GM12872 (cell line): Measurements from ENCODE around the gene BCL2L15.

Experiments
- TF ChIP-seq, protein P1 (sequence below): IDR thresholded peaks from 3 replicates; pipeline ENCODE4 v1.5.1; 2011; ENCODE audit warnings: low read depth, mild to moderate bottlenecking, low read length, moderate library complexity; ENCODE audit not compliant: insufficient read depth

BCL2L15 gene

DNA sequence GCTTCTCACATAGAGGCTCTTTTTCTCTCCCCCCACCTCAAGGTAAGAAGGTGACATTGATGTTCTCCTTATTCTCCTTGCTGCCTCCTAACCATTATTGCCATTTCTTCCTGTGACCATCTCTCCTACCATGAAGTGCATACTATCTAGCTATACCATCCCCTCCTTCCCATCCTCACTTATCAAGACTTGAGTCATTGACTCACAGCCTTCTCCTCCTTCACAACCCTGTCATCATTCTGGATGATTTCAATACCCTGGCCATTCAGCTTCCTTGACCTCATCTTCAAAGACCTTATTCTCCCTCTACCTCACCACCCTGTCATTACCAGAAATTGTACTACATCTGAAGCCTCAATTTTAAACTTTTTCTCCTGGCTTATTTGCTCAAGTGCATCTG lies 30.9 kb upstream of the BCL2L15 start:
- TF ChIP-seq, protein P1, sequence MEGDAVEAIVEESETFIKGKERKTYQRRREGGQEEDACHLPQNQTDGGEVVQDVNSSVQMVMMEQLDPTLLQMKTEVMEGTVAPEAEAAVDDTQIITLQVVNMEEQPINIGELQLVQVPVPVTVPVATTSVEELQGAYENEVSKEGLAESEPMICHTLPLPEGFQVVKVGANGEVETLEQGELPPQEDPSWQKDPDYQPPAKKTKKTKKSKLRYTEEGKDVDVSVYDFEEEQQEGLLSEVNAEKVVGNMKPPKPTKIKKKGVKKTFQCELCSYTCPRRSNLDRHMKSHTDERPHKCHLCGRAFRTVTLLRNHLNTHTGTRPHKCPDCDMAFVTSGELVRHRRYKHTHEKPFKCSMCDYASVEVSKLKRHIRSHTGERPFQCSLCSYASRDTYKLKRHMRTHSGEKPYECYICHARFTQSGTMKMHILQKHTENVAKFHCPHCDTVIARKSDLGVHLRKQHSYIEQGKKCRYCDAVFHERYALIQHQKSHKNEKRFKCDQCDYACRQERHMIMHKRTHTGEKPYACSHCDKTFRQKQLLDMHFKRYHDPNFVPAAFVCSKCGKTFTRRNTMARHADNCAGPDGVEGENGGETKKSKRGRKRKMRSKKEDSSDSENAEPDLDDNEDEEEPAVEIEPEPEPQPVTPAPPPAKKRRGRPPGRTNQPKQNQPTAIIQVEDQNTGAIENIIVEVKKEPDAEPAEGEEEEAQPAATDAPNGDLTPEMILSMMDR = no peak

DNA sequence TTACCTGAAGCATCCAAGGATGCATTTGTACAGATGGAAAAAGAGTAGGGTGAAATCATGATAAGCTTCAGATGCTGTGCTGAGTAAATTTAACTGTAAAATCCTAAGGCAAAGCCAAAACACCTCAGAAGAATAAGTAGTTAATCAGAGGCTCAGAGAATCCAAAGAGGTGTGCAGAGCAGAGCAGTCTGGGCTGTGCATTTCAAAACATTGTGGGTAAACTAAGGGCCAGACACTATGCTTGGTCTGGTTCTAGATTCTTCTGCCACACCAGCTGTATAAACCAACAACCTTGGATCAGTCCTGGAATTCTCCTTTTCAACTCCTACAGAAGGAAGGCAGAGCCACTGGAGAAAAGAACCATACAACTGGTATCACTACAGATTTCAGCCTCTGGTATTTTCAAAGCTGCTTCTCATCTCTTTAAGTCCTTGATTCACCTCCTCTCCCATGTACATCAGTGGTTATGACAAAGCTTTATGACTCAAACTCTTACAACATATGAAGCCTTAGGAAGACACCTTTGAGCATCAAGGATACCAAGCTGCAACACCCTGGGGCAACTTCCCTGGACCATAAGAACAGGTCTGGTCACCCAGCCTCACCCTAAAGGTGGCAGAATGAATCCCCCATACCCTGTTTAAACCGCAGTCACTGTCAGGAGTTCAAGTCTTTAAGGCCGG lies 30.2 kb upstream of the BCL2L15 start:
- TF ChIP-seq, protein P1 = no peak

DNA sequence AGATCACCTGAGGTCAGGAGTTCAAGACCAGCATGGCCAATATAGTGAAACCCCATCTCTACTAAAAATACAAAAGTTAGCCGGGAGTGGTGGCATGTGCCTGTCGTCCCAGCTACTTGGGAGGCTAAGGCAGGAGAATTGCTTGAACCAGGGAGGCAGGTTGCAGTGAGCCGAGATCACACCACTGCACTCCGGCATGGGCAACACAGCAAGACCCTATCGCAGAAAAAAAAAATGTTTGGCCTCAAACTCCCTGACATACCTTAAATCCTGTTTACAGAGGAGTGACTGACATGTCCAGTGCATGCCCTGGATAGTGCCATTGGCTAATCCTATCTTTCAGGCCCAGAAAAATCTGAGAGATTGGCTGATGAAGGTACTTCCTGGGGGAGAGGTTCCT lies 29.6 kb upstream of the BCL2L15 start:
- TF ChIP-seq, protein P1 = no peak

DNA sequence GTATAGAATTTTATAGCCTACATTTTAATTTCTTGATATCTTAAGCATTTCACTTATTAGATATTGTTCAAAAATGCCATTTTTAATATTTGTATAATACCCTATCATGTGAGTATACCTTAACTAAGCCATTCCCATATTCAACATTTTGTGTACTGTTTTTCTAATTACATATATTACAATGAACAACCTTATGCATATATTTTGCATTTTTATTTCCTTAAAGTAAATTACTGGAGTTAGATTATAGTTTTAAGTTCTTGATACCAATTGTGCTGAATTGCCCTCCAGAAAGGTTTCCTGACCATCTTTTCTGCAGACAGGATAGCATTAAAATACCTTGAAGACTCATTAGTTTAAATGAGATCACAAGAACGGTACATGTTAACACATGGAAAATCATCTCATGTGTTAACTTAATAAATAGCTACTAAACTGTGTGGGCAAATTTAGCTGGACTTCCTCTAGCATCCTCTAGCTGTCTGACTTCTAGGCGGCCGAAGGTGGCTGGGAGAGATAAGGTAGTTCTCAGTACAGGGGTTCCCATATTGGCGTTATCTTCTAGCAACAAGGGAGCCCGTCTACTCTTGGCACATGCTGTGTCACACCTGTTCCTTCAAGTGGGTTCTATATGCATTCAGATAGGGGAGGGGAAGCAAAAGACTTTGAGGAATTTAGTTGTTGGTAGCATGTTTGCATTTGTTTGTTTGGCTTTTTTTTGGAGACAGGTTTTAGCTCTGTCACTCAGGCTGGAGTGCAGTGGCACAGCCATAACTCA lies 26.7 kb upstream of the BCL2L15 start:
- TF ChIP-seq, protein P1 = no peak

DNA sequence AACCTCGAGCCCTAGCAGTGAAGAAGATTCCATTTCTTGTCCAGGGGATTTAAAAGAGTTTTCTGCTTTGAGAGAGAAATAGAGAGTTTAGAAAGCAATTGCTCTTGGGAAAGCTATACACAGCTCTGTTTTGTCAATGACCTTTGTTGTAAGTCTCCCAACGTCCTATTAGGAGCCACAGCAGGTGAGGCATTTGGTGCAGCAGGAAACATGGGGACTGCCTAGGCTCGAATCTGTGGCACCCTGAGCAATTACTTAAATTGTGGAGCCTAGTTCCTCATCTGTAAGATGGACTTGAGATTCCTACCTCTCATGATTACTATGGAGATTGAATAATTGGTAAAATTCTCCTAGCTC lies 25.9 kb upstream of the BCL2L15 start:
- TF ChIP-seq, protein P1 = no peak

DNA sequence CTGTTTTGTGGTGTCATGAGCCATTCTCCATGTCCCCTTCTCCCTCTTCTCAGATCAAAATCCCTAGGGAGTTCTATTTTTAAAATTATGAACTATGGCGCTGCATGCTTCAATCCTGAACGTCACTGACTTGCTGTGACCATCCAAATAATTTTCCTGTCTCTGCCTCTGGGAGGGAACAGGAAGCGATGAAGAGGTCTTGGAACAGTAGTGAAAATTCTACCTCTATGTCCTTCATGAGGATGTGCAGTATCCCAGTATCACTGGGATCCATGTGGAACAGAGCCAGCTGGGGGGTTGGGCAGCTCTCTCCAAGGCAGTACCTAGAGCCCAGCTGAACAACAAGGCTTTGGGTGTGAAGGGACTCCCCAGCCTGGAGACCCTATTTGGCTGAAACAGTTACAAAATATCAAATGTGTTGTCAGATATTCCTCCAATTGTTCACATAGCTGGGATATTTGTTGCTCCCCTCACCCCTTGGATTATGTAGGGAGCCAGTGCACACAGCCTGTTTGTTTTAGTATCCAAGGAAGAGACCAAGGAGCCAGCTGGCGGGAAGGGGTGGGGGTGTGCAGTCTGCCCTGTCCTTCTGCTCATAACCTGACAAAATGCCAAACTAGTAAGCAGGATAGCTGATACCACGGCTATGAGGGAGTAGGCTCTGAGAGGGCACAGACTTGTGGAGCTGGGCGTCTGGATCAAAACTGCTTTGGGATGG lies 25.4 kb upstream of the BCL2L15 start:
- TF ChIP-seq, protein P1 = no peak

DNA sequence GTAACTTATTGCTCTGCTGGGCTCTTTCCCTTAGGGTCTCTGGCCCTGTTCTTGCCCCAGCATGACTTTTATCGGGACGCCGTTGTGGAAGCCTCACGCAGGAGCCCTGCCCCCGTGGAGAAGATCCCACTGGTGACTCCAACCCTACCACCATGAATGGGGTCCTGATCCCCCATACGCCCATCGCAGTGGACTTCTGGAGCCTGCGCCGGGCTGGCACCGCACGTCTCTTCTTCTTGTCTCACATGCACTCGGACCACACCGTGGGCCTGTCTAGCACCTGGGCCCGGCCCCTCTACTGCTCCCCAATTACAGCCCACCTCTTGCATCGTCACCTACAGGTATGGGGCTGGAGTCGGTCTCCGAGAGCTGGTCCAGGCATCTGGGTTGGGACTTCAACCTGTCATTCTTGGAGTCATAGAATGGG lies 18.1 kb upstream of the BCL2L15 start:
- TF ChIP-seq, protein P1 = no peak
